ENCODE data around the gene SPAG16. TPM values are rescaled to one million over a fixed set of nuclear protein-coding genes. Genes with fewer than 3 reads are reported as not detected.

Gene SPAG16
- total and polyA plus RNA-seq, 2 donors (not counting 1 experiment from before 2014, with no cell fraction given) = 3.4 to 8.6 TPM

GRCh38 chr2:213561759-213562158 is 277.5 kb downstream of the SPAG16 start:
- no peaks in the 10 kb centered on the region for H3K36me3 ChIP-seq (replicated peaks in 1 of 2; ENCODE audit: control extremely low read depth in 1 of 2, control insufficient read depth in 1 of 2, extremely low read depth in 1 of 2, insufficient read depth in 2 of 2, low read length in 1 of 2)
- H3K27me3 ChIP-seq (replicated peaks in 1 of 4; ENCODE audit: control extremely low read depth in 1 of 4, control insufficient read depth in 3 of 4, insufficient read depth in 4 of 4, low read length in 3 of 4) = no peaks in the 10 kb centered on the region
- no peak for TF ChIP-seq CTCF (IDR thresholded peaks at IDR 0.05)
- no peak for TF ChIP-seq EZH2 (IDR thresholded peaks at IDR 0.05; ENCODE audit: borderline replicate concordance, insufficient read depth, low read depth, low read length, poor library complexity, severe bottlenecking)
- intact Hi-C loops (cut with micrococcal nuclease) = no loop called here
- H3K4me2 ChIP-seq (replicated peaks; ENCODE audit: low read depth, low read length, poor library complexity, severe bottlenecking) = no peak overlapping the region
- H3K27ac Mint-ChIP-seq = no peak overlapping the region
- no peak overlapping the region for H3K9ac ChIP-seq (ENCODE audit: low read length)
- H3K27ac ChIP-seq (ENCODE audit: low read length in 2 of 2) = no peak overlapping the region
- H3K4me3 Mint-ChIP-seq = no peak overlapping the region
- ChIA-PET CTCF (no interaction called here), POLR2A (no interaction called here)
- H3K4me1 Mint-ChIP-seq = no peaks in the 10 kb centered on the region
- no peaks in the 10 kb centered on the region for H3K27me3 Mint-ChIP-seq
- H2AFZ ChIP-seq (ENCODE audit: insufficient read depth, low read depth, low read length, poor library complexity, severe bottlenecking) = no peak overlapping the region
- no peaks in the 10 kb centered on the region for H3K79me2 ChIP-seq (ENCODE audit: control insufficient read depth, insufficient read depth, low read length)
- no peaks in the 10 kb centered on the region for H4K20me1 ChIP-seq (ENCODE audit: control insufficient read depth, insufficient read depth, low read length, poor library complexity, severe bottlenecking)
- H3K9me3 ChIP-seq (ENCODE audit: control extremely low read depth in 1 of 3, control insufficient read depth in 2 of 3, insufficient read depth in 1 of 3, low read length in 2 of 3) = peaks cover 0 to 2% (median 0%) of the 10 kb centered on the region in 3 donors
- no peak overlapping the region for H3K4me3 ChIP-seq (ENCODE audit: control extremely low read depth in 1 of 5, extremely low read depth in 1 of 5, insufficient read depth in 1 of 5, low read depth in 2 of 5, low read length in 4 of 5)
- no CpG with 5 or more reads among the region's 3 CpGs for WGBS (ENCODE audit: insufficient coverage)
- no peaks in the 10 kb centered on the region for H3K4me1 ChIP-seq (ENCODE audit: control insufficient read depth in 2 of 2, insufficient read depth in 2 of 2, low read length in 2 of 2)
- no peak for ATAC-seq (ENCODE audit: low read depth)
- peaks cover 6% of the 10 kb centered on the region for H3K9me3 Mint-ChIP-seq (ENCODE audit: insufficient read depth)
- DNase-seq = no peak

- H3K79me2 ChIP-seq (ENCODE audit: control insufficient read depth, insufficient read depth, low read length) = no peaks in the 10 kb centered on the region
- no peaks in the 10 kb centered on the region for H3K4me1 ChIP-seq (ENCODE audit: control insufficient read depth in 2 of 2, insufficient read depth in 2 of 2, low read length in 2 of 2)
- no peaks in the 10 kb centered on the region for H4K20me1 ChIP-seq (ENCODE audit: control insufficient read depth, insufficient read depth, low read length, poor library complexity, severe bottlenecking)
- H3K9me3 Mint-ChIP-seq (ENCODE audit: insufficient read depth) = peaks cover 6% of the 10 kb centered on the region
- no peak overlapping the region for H3K4me3 ChIP-seq (ENCODE audit: control extremely low read depth in 1 of 5, extremely low read depth in 1 of 5, insufficient read depth in 1 of 5, low read depth in 2 of 5, low read length in 4 of 5)
- H3K4me2 ChIP-seq (replicated peaks; ENCODE audit: low read depth, low read length, poor library complexity, severe bottlenecking) = no peak overlapping the region
- H3K4me3 Mint-ChIP-seq = no peak overlapping the region
- no peaks in the 10 kb centered on the region for H3K36me3 ChIP-seq (replicated peaks in 1 of 2; ENCODE audit: control extremely low read depth in 1 of 2, control insufficient read depth in 1 of 2, extremely low read depth in 1 of 2, insufficient read depth in 2 of 2, low read length in 1 of 2)
- ChIA-PET CTCF (no interaction called here), POLR2A (no interaction called here)
- H3K9ac ChIP-seq (ENCODE audit: low read length) = no peak overlapping the region
- no peak overlapping the region for H3K27ac ChIP-seq (ENCODE audit: low read length in 2 of 2)
- H3K9me3 ChIP-seq (ENCODE audit: control extremely low read depth in 1 of 3, control insufficient read depth in 2 of 3, insufficient read depth in 1 of 3, low read length in 2 of 3) = peaks cover 0 to 2% (median 0%) of the 10 kb centered on the region in 3 donors
- no peaks in the 10 kb centered on the region for H3K27me3 ChIP-seq (replicated peaks in 1 of 4; ENCODE audit: control extremely low read depth in 1 of 4, control insufficient read depth in 3 of 4, insufficient read depth in 4 of 4, low read length in 3 of 4)
- no peak for TF ChIP-seq CTCF (IDR thresholded peaks at IDR 0.05)
- no peak for TF ChIP-seq EZH2 (IDR thresholded peaks at IDR 0.05; ENCODE audit: borderline replicate concordance, insufficient read depth, low read depth, low read length, poor library complexity, severe bottlenecking)
- no peak overlapping the region for H3K27ac Mint-ChIP-seq
- no peaks in the 10 kb centered on the region for H3K4me1 Mint-ChIP-seq
- intact Hi-C loops (cut with micrococcal nuclease) = no loop called here
- 63% methylated on average over 4 of the region's 8 CpGs for WGBS (ENCODE audit: insufficient coverage)
- no peak overlapping the region for H2AFZ ChIP-seq (ENCODE audit: insufficient read depth, low read depth, low read length, poor library complexity, severe bottlenecking)
- no peak for ATAC-seq (ENCODE audit: low read depth)
- H3K27me3 Mint-ChIP-seq = no peaks in the 10 kb centered on the region
- DNase-seq = no peak
These were observed 278.4 kb downstream of the SPAG16 start for GRCh38 chr2:213562539-213563180.

Data from B cell (primary cell).